Stimulated activated naive CD4-positive, alpha-beta T cell (primary cell): Measurements from ENCODE around the gene CAPN5.

ENCODE experiments used
- DNase-seq, 6 experiments: peaks; one replicate each; lab custom pipeline; 2025; lab: John Stamatoyannopoulos, UW

CAPN5 gene

GRCh38 chr11:77118971-77119370 is 52.2 kb downstream of the CAPN5 start:
- no peak for DNase-seq

GRCh38 chr11:77119531-77119936 is 52.8 kb downstream of the CAPN5 start:
- DNase-seq: no peak

- no peak for DNase-seq
Measured at GRCh38 chr11:77120571-77120970, 53.8 kb downstream of the CAPN5 start.

GRCh38 chr11:77121096-77121640 is 54.4 kb downstream of the CAPN5 start:
- DNase-seq: no peak

- no peak for DNase-seq
Measured at GRCh38 chr11:77121876-77122575, 55.3 kb downstream of the CAPN5 start.

GRCh38 chr11:77122576-77123212 is 55.9 kb downstream of the CAPN5 start:
- DNase-seq: no peak

- DNase-seq: no peak
Measured at GRCh38 chr11:77123591-77123990, 56.8 kb downstream of the CAPN5 start.

- no peak for DNase-seq
Measured at GRCh38 chr11:77124041-77124440, 57.3 kb downstream of the CAPN5 start.

GRCh38 chr11:77124488-77124887 is 57.7 kb downstream of the CAPN5 start:
- DNase-seq: no peak

GRCh38 chr11:77125191-77125590 is 58.4 kb downstream of the CAPN5 start:
- no peak for DNase-seq

GRCh38 chr11:77125695-77126094 is 58.9 kb downstream of the CAPN5 start:
- no peak for DNase-seq

GRCh38 chr11:77126156-77126775 is 59.5 kb downstream of the CAPN5 start:
- DNase-seq: no peak

GRCh38 chr11:77126861-77127234 is 60.1 kb downstream of the CAPN5 start:
- no peak for DNase-seq

- DNase-seq: peak; percentile 8 to 71 (median 46)
Measured at GRCh38 chr11:77127235-77127911, 60.6 kb downstream of the CAPN5 start.

- peak in 1 of 6 experiments; percentile 29 for DNase-seq
Measured at GRCh38 chr11:77127920-77128691, 61.3 kb downstream of the CAPN5 start, which contains the start of gene MYO7A. Gene MYO7A, plus strand, starts transcription at chr11:77128246. Its CDS starts 2,389 bp downstream, at chr11:77130635.

GRCh38 chr11:77129069-77129841 is 62.5 kb downstream of the CAPN5 start:
- DNase-seq: no peak

- no peak for DNase-seq
Measured at GRCh38 chr11:77129842-77130756, 63.3 kb downstream of the CAPN5 start.

- DNase-seq: no peak
Measured at GRCh38 chr11:77130763-77131513, 64.2 kb downstream of the CAPN5 start.

- no peak for DNase-seq
Measured at GRCh38 chr11:77131560-77131959, 64.8 kb downstream of the CAPN5 start.
